Tibial nerve (tissue), 4 donors: ENCODE measurements around the gene TMC2. TPM values are rescaled to one million over a fixed set of nuclear protein-coding genes. Genes with fewer than 3 reads are reported as not detected.

Source experiments
- DNase-seq, 2 donors: peaks; one replicate each; pipeline ENCODE4 v3.0.0-alpha.2; 2019; ENCODE audit warnings: low spot score in 2 of 2
- H3K27ac ChIP-seq, 4 donors: fragments of 200-600 bp; sonication (generic) in 3 of 4; one replicate each; pipeline ENCODE4 v1.5.1; 2017 to 2019; ENCODE audit warnings: mild to moderate bottlenecking in 1 of 4
- H3K27me3 ChIP-seq, 2 donors: fragments of 200-600 bp; sonication (generic) in 1 of 2; one replicate each; pipeline versions ENCODE4 v1.5.1 to v1.6.0; 2017 to 2019
- H3K36me3 ChIP-seq, 3 donors: fragments of 200-600 bp; sonication (generic); one replicate each; pipeline ENCODE4 v1.5.1; 2018 to 2019
- H3K4me1 ChIP-seq, 4 donors: fragments of 200-600 bp; sonication (generic) in 3 of 4; one replicate each; pipeline ENCODE4 v1.5.1; 2017 to 2019
- H3K4me3 ChIP-seq, 4 donors: fragments of 200-600 bp; sonication (generic) in 3 of 4; one replicate each; pipeline ENCODE4 v1.5.1; 2017 to 2019; ENCODE audit warnings: mild to moderate bottlenecking in 1 of 4, moderate library complexity in 1 of 4
- H3K9me3 ChIP-seq, 4 donors: fragments of 200-600 bp; sonication (generic) in 3 of 4; one replicate each; pipeline ENCODE4 v1.5.1; 2017 to 2019
- CTCF ChIP-seq, 5 experiments: fragments of 200-600 bp in 3 of 5; fragments of 450-650 bp in 2 of 5; sonication (generic) in 3 of 5; IDR thresholded peaks; one replicate each; pipeline ENCODE4 v1.5.1; 2016 to 2019; ENCODE audit warnings: antibody characterized with exemption in 5 of 5, mild to moderate bottlenecking in 3 of 5, moderate library complexity in 2 of 5
- EP300 ChIP-seq, 2 donors: sonication (generic); formaldehyde crosslinking; IDR thresholded peaks; one replicate each; pipeline ENCODE4 v1.6.1; 2017; ENCODE audit warnings: antibody characterized with exemption in 2 of 2, mild to moderate bottlenecking in 1 of 2
- POLR2A ChIP-seq, 2 donors: fragments of 450-650 bp; IDR thresholded peaks; one replicate each; pipeline ENCODE4 v1.6.1; 2017; ENCODE audit warnings: antibody characterized with exemption in 2 of 2, mild to moderate bottlenecking in 2 of 2, moderate library complexity in 2 of 2
- WGBS, 2 donors: methylation state at CpG; one replicate each; pipeline ENCODE4 v1.1.5; 2018; 5-methylcytosine and 5-hydroxymethylcytosine counted together
- total RNA-seq, 4 donors: library from RNA; depleted of rRNA; stranded (reverse); fragments of >200 nt; gene quantifications; one replicate each; pipeline ENCODE4 v1.1.0, GENCODE V29; 2016

The TMC2 gene
- total RNA-seq, 4 donors from 2014 or later = 0.21 to 0.59 (median 0.26) TPM

- no peaks in the 10 kb centered on the region for H3K9me3 ChIP-seq
- H3K27me3 ChIP-seq = peaks cover 0 to 29% of the 10 kb centered on the region in 2 donors
- no peaks in the 10 kb centered on the region for H3K36me3 ChIP-seq
- no peak for DNase-seq
- 88 to 92% methylated on average over 2 of the region's 2 CpGs for WGBS, 2 donors
- H3K4me3 ChIP-seq = no peak overlapping the region
- H3K4me1 ChIP-seq = peaks cover 0 to 18% (median 3%) of the 10 kb centered on the region in 4 donors
- no peak for TF ChIP-seq POLR2A (IDR thresholded peaks at IDR 0.05)
- TF ChIP-seq EP300 (IDR thresholded peaks at IDR 0.05) = no peak
- TF ChIP-seq CTCF (IDR thresholded peaks at IDR 0.05) = no peak
- H3K27ac ChIP-seq = no peak overlapping the region
Measured at GRCh38 chr20:2541940-2542339, 5.6 kb downstream of the TMC2 start.

- H3K27ac ChIP-seq = no peak overlapping the region
- H3K36me3 ChIP-seq = no peaks in the 10 kb centered on the region
- no peak overlapping the region for H3K4me3 ChIP-seq
- TF ChIP-seq EP300 (IDR thresholded peaks at IDR 0.05) (no peak), POLR2A (IDR thresholded peaks at IDR 0.05) (no peak), CTCF (IDR thresholded peaks at IDR 0.05) (no peak)
- H3K9me3 ChIP-seq = no peaks in the 10 kb centered on the region
- H3K27me3 ChIP-seq = peaks cover 0 to 29% of the 10 kb centered on the region in 2 donors
- DNase-seq = no peak
- 88 to 90% methylated on average over 4 of the region's 4 CpGs for WGBS, 2 donors
- H3K4me1 ChIP-seq = peaks cover 0 to 18% (median 3%) of the 10 kb centered on the region in 4 donors
Measured at GRCh38 chr20:2542361-2542760, 6.0 kb downstream of the TMC2 start.

- no peaks in the 10 kb centered on the region for H3K36me3 ChIP-seq
- no peak for DNase-seq
- TF ChIP-seq POLR2A (IDR thresholded peaks at IDR 0.05) = no peak
- TF ChIP-seq CTCF (IDR thresholded peaks at IDR 0.05) = no peak
- no peak for TF ChIP-seq EP300 (IDR thresholded peaks at IDR 0.05)
- H3K27me3 ChIP-seq = peaks cover 0 to 32% of the 10 kb centered on the region in 2 donors
- H3K9me3 ChIP-seq = no peaks in the 10 kb centered on the region
- no peak overlapping the region for H3K27ac ChIP-seq
- WGBS, 2 donors = 73 to 82% methylated on average over 1 of the region's 1 CpG
- no peak overlapping the region for H3K4me3 ChIP-seq
- H3K4me1 ChIP-seq = peaks cover 0 to 8% (median 0%) of the 10 kb centered on the region in 4 donors
Measured at GRCh38 chr20:2544211-2544610, 7.8 kb downstream of the TMC2 start.

- TF ChIP-seq EP300 (IDR thresholded peaks at IDR 0.05) (no peak), CTCF (IDR thresholded peaks at IDR 0.05) (no peak), POLR2A (IDR thresholded peaks at IDR 0.05) (no peak)
- no peak overlapping the region for H3K4me3 ChIP-seq
- no peaks in the 10 kb centered on the region for H3K4me1 ChIP-seq
- no peaks in the 10 kb centered on the region for H3K36me3 ChIP-seq
- no peaks in the 10 kb centered on the region for H3K9me3 ChIP-seq
- peaks cover 0 to 32% of the 10 kb centered on the region in 2 donors for H3K27me3 ChIP-seq
- no peak overlapping the region for H3K27ac ChIP-seq
- 84 to 89% methylated on average over 2 of the region's 2 CpGs for WGBS, 2 donors
- DNase-seq = no peak
Measured at GRCh38 chr20:2545594-2545993, 9.2 kb downstream of the TMC2 start.

- H3K4me3 ChIP-seq = peak overlapping the region in 1 of 4 donors; percentile 37
Measured at GRCh38 chr20:2557873-2558580, 21.7 kb downstream of the TMC2 start.

More at GRCh38 chr20:2557873-2558580, 21.7 kb downstream of the TMC2 start:
- peaks cover 0 to 9% (median 3%) of the 10 kb centered on the region in 4 donors for H3K4me1 ChIP-seq
- peaks cover 0 to 75% of the 10 kb centered on the region in 2 donors for H3K27me3 ChIP-seq
- no peaks in the 10 kb centered on the region for H3K9me3 ChIP-seq
- no peak overlapping the region for H3K27ac ChIP-seq
- no peak for DNase-seq
- WGBS, 2 donors = 23 to 31% methylated on average over 22 of the region's 22 CpGs
- TF ChIP-seq POLR2A (IDR thresholded peaks at IDR 0.05) (no peak), CTCF (IDR thresholded peaks at IDR 0.05) (no peak), EP300 (IDR thresholded peaks at IDR 0.05) (no peak)
- H3K36me3 ChIP-seq = no peaks in the 10 kb centered on the region
